Measurements from ENCODE around the gene FAM110A. TPM values are rescaled to one million over a fixed set of nuclear protein-coding genes. Genes with fewer than 3 reads are reported as not detected.

FAM110A gene
- total RNA-seq, 4 donors from 2014 or later: 1.4 to 3.2 (median 2.0) TPM

- H3K27ac ChIP-seq: no peak overlapping the region
- no peaks in the 10 kb centered on the region for H3K9me3 ChIP-seq
- ATAC-seq: no peak
- H3K4me1 ChIP-seq: no peaks in the 10 kb centered on the region
- TF ChIP-seq EP300 (IDR thresholded peaks at IDR 0.05) (no peak), POLR2A (IDR thresholded peaks at IDR 0.05) (no peak), POLR2AphosphoS5 (IDR thresholded peaks at IDR 0.05) (no peak), CTCF (IDR thresholded peaks at IDR 0.05) (no peak)
- no peak overlapping the region for H3K4me3 ChIP-seq
- no peaks in the 10 kb centered on the region for H3K36me3 ChIP-seq
- peaks cover 58% of the 10 kb centered on the region for H3K27me3 ChIP-seq
Measured at GRCh38 chr20:871436-871835, 37.9 kb downstream of the FAM110A start.

GRCh38 chr20:871948-872347, 38.4 kb downstream of the FAM110A start:
- no peak for TF ChIP-seq POLR2AphosphoS5 (IDR thresholded peaks at IDR 0.05)
- H3K36me3 ChIP-seq: no peaks in the 10 kb centered on the region
- peaks cover 58% of the 10 kb centered on the region for H3K27me3 ChIP-seq
- no peak overlapping the region for H3K4me3 ChIP-seq
- WGBS, 2 donors (ENCODE audit: low coverage in 1 of 2): 40% methylated on average over 2 of the region's 2 CpGs; no CpG with 5 or more reads in 1 of the 2 donors
- no peaks in the 10 kb centered on the region for H3K4me1 ChIP-seq
- no peak for ATAC-seq
- H3K27ac ChIP-seq: no peak overlapping the region
- H3K9me3 ChIP-seq: no peaks in the 10 kb centered on the region

- peaks cover 56% of the 10 kb centered on the region for H3K27me3 ChIP-seq
- no peak overlapping the region for H3K4me3 ChIP-seq
- H3K4me1 ChIP-seq: no peaks in the 10 kb centered on the region
- H3K27ac ChIP-seq: no peak overlapping the region
- H3K9me3 ChIP-seq: no peaks in the 10 kb centered on the region
- no peak for TF ChIP-seq POLR2A (IDR thresholded peaks at IDR 0.05)
- TF ChIP-seq POLR2AphosphoS5 (IDR thresholded peaks at IDR 0.05): no peak
- no peak for TF ChIP-seq EP300 (IDR thresholded peaks at IDR 0.05)
- no peak for TF ChIP-seq CTCF (IDR thresholded peaks at IDR 0.05)
- no peaks in the 10 kb centered on the region for H3K36me3 ChIP-seq
- no peak for ATAC-seq
- WGBS, 2 donors (ENCODE audit: low coverage in 1 of 2): 0 to 41% methylated on average over 1 to 12 of the region's 20 CpGs
Measured at GRCh38 chr20:872855-873520, 39.5 kb downstream of the FAM110A start.

GRCh38 chr20:873875-874607, 40.5 kb downstream of the FAM110A start:
- no CpG with 5 or more reads among the region's 10 CpGs for WGBS, 2 donors (ENCODE audit: low coverage in 1 of 2)

GRCh38 chr20:875115-875514, 41.6 kb downstream of the FAM110A start:
- ATAC-seq: no peak
- no peak for TF ChIP-seq POLR2A (IDR thresholded peaks at IDR 0.05)
- no peak for TF ChIP-seq EP300 (IDR thresholded peaks at IDR 0.05)
- TF ChIP-seq POLR2AphosphoS5 (IDR thresholded peaks at IDR 0.05): no peak
- TF ChIP-seq CTCF (IDR thresholded peaks at IDR 0.05): no peak
- Histone ChIP-seq H3K27me3 (peaks cover 41% of the 10 kb centered on the region), H3K4me3 (no peak overlapping the region), H3K36me3 (no peaks in the 10 kb centered on the region), H3K27ac (no peak overlapping the region), H3K4me1 (no peaks in the 10 kb centered on the region), H3K9me3 (no peaks in the 10 kb centered on the region)
- WGBS, 2 donors (ENCODE audit: low coverage in 1 of 2): 73 to 86% methylated on average over 2 to 3 of the region's 4 CpGs

More at GRCh38 chr20:873875-874607, 40.5 kb downstream of the FAM110A start:
- Histone ChIP-seq H3K27me3 (peaks cover 46% of the 10 kb centered on the region), H3K36me3 (no peaks in the 10 kb centered on the region), H3K4me1 (no peaks in the 10 kb centered on the region), H3K9me3 (no peaks in the 10 kb centered on the region), H3K4me3 (no peak overlapping the region), H3K27ac (no peak overlapping the region)
- no peak for TF ChIP-seq EP300 (IDR thresholded peaks at IDR 0.05)
- no peak for TF ChIP-seq POLR2A (IDR thresholded peaks at IDR 0.05)
- TF ChIP-seq CTCF (IDR thresholded peaks at IDR 0.05): no peak
- no peak for TF ChIP-seq POLR2AphosphoS5 (IDR thresholded peaks at IDR 0.05)
- ATAC-seq: no peak

All from gastroesophageal sphincter (tissue), 4 donors.